Frontal cortex (tissue), 4 donors: ENCODE data around the gene TFDP2. TPM values are rescaled to one million over a fixed set of nuclear protein-coding genes. Genes with fewer than 3 reads are reported as not detected.
"Not testable (repeated sequence)": the region's sequence is repeated elsewhere in the genome, so short reads cannot be mapped to it uniquely, and the experiment has no call there.

Experiments
- DNase-seq, 2 donors: peaks; one replicate each; pipeline ENCODE4 v3.0.0; 2012; ENCODE audit warnings: low spot score in 2 of 2
- FAIRE-seq: peaks from 2 replicates; lab custom pipeline; 2012; peaks lifted over from hg19 to GRCh38; lab: Jason Lieb, UNC
- total RNA-seq: library from RNA; depleted of rRNA; stranded (reverse); fragments of >200 nt; gene quantifications from one replicate; pipeline ENCODE4 v1.2.3, GENCODE V29; 2014
- donor health status: control.
- donor health status: control.
- donor health status: control.

TFDP2 gene
- total RNA-seq, 1 donor from 2014 or later: 42.0 TPM

DNA sequence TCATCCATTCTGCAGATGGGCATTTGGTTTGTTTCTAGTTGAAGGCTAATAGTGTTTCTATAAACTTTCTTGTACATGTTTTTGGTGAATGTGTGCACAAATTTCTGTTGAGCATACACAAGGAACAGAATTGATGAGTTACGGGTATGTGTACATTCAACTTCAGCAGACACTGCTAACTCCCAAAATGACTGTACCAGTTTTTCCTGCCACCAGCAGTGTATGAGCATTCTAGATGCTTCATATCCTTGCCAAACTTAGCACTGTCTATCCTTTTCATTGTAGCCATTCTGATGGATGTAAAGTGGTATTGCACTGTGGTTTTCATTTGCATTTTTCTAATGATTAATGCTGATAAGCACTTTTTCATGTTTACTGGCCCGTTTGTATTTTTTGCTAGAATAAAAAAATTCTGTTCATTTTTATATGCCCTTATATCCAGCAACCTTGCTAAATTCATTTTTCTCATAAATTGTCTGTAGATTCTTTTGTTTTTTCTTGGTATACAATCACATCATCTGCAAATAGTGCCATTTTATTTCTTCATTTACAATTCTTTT is 162.7 kb downstream of the TFDP2 start:
- no peak for FAIRE-seq

GRCh38 chr3:141981084-141981483 is 168.3 kb downstream of the TFDP2 start:
- FAIRE-seq: no peak

More for the DNA sequence above, 162.7 kb downstream of the TFDP2 start:
- no peak for DNase-seq

DNA sequence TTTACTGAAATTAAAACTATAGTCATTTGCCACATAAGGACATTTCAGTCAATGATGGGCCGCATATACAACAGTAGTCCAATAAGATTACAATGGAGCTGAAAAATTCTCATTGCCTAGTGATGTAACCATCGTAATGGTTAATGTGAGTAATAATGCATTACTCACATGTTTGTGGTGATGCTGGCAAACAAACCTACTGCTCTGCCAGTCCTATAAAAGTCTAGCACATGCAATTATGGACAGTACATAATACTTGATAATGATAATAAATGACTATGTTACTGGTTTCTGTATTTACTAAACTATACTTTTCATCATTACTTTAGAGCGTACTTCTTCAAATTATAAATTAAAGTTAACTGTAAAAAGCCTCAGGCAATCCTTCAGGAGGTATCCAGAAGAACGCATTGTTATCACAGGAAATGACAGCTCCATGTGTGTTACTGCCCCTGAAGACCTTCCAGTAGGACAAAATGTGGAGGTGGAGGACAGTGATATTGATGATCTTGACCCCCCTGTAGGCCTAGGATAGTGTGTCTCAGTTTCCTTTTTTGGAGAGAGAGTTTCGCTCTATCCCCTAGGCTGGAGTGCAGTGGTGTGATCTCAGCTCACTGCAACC is 170.2 kb downstream of the TFDP2 start:
- FAIRE-seq (no peak), DNase-seq (no peak)

More at GRCh38 chr3:141981084-141981483, 168.3 kb downstream of the TFDP2 start:
- DNase-seq: no peak

DNA sequence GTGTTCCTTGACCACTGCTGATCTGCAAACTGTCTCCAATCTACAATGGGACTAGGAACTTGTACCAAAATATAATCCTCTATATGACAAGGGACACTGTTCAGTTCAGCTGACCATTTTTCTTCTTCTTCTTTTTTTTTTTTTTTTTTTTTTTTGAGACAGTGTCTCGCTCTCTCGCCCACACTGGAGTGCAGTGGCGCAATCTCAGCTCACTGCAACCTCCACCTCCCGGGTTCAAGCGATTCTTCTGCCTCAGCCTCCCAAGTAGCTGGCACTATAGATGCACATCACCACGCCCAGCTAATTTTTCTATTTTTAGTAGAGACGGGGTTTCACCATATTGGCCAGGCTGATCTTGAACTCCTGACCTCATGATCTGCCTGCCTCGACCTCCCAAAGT is 174.6 kb downstream of the TFDP2 start:
- not testable (repeated sequence) for FAIRE-seq, DNase-seq

GRCh38 chr3:141972399-141972798 is 176.9 kb downstream of the TFDP2 start:
- no peak for DNase-seq
- no peak for FAIRE-seq

GRCh38 chr3:141971571-141971970 is 177.8 kb downstream of the TFDP2 start:
- DNase-seq (no peak), FAIRE-seq (no peak)

GRCh38 chr3:141969711-141970110 is 179.6 kb downstream of the TFDP2 start:
- no peak for FAIRE-seq
- no peak for DNase-seq

- FAIRE-seq: no peak
- no peak for DNase-seq
Observed at GRCh38 chr3:141965471-141965870, 183.9 kb downstream of the TFDP2 start.

- FAIRE-seq: no peak
- DNase-seq: no peak
Observed at GRCh38 chr3:141963301-141963700, 186.0 kb downstream of the TFDP2 start.

- DNase-seq: no peak
- FAIRE-seq: no peak
Observed at GRCh38 chr3:141960731-141961130, 188.6 kb downstream of the TFDP2 start.

- FAIRE-seq (no peak), DNase-seq (no peak)
Observed at GRCh38 chr3:141959589-141960554, 189.5 kb downstream of the TFDP2 start.

DNA sequence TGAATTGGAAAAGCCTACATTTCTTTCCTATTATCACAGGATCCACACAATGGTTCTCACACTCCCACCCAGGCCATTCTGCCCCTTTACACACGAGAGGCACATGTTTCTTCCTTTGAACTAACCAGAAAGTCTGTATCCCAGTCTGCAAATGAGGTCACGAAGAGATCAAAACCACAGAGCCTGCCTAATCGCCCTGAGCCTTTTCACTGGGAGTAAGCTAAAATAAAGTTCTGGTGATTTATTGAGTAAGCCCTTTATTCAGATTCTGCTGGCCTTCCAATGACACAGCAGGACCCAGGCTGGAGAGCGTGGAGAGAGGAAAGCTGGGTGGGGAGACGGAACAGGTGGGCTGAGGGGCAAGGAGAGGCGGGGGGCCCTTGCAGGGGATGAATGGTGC is 194.2 kb downstream of the TFDP2 start:
- FAIRE-seq: no peak
- no peak for DNase-seq

- no peak for DNase-seq
- no peak for FAIRE-seq
Observed at GRCh38 chr3:141952611-141953010, 196.7 kb downstream of the TFDP2 start.

- no peak for DNase-seq
- no peak for FAIRE-seq
Observed at GRCh38 chr3:141950572-141951493, 198.5 kb downstream of the TFDP2 start.

DNA sequence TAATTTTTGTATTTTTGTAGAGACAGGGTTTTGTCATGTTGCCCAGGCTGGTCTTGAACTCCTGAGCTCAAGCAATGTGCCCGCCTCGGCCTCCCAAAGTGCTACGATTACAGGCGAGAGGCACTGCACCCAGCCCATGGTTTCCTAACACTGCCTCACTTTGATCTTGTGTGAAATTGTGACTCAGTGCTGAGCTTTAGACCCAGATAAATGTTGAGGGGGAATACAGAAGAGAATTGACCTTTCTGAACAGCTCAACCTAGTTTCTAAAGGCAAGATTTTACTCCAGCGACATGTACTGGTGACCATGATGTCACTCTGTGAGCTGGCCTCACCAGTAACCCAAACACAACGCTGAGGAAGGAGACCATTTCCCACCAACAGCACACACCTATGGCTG is 199.4 kb downstream of the TFDP2 start:
- no peak for DNase-seq
- FAIRE-seq: no peak

DNA sequence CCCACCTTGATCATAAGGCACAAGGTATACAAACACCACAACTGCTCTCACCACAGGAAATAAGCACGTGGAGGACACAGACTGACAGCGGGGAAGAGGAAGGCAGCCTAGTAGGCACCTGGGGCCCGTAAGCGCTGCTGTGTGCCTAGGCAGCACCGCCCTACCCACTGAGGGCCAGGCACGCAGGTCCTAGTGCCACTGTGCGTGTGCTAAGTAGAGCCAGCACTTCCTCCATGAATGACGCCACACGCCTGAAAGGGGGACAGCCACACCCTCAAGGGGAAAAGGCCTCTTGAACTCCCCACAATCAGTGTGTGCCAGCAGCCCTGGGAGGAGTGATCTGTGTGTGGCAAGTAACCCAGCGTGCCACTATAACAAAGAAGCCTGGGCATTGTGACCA is 199.9 kb downstream of the TFDP2 start:
- FAIRE-seq: no peak
- DNase-seq: no peak

DNA sequence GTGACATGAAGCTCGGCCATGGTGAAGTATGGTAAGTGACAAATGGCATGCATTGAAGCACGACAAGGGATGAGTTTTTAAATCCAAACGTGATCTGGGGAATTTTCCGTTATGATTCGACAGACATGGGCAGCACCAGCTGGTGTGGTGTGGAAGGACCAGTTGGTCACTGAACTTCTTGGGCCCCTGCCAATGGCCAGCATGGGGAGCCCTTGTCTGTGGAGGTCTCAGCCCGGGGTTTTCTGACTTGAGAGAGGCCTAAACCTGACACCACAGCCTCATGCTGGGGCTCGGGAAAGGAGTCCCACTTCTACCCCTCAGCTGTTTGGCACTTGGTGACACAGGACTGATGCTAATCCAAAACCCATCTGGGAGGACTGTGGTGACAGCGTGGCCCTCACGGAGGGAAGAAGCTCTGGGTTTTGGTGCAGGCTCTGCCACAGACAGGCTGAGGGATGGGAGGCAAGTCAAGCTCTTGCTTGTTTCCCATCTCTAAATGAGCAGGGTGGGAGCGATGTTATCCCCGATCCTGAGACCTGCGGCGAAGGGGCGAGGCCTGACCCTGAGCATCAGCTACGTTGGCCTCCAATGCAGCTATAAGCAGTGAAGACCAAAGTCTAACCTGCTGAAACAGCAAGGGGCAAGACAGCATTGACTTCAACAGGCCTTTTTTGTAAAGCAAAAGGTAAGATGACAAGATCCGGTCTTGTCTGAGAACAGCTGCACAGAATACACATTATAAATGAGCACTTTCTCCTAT is 203.4 kb downstream of the TFDP2 start:
- DNase-seq: no peak
- FAIRE-seq: no peak

GRCh38 chr3:141942006-141942405 is 207.3 kb downstream of the TFDP2 start:
- FAIRE-seq: no peak
- DNase-seq: no peak

DNA sequence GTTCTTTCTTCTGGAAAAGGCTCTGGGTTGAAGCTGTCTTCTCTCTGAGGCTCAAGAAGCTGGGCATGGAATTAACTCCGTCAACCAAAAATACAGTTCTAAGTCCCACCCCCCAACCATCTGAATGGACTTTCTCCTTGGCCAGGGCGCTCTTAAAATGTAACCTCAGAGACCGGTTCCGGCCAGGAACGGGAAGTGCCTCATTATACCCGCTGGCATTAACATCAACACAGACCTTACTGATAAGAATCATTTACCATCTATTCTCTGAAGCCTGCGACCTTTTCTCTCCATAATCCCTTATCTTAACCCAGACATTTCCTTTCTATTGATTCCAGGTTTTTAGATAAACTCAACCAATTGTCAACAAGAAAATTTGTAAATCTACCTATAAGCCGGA is 208.3 kb downstream of the TFDP2 start:
- FAIRE-seq: no peak
- DNase-seq: no peak
